Measurements from ENCODE around the gene SPC24.

DNA sequence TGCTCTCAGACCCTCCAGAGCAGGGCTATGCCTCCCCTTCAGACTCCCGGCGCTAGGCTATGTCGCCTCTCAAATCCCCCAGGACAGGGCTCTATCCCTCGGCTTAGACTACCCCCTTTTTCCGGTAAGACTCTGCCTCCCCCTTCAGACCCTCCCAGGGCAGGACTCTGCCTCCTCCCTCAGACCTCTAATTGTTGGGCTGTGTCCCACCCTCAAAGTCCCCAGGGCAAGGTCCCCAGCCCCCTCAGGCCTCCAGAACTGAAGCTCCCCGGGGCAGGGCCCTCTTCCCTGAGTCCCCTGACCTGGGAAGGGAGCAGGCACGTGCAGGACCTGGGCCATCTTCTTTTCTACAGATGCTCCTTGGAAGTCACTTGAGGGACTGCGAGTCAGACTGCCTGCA is 38.6 kb upstream of the SPC24 start:
- TF ChIP-seq, protein P1, sequence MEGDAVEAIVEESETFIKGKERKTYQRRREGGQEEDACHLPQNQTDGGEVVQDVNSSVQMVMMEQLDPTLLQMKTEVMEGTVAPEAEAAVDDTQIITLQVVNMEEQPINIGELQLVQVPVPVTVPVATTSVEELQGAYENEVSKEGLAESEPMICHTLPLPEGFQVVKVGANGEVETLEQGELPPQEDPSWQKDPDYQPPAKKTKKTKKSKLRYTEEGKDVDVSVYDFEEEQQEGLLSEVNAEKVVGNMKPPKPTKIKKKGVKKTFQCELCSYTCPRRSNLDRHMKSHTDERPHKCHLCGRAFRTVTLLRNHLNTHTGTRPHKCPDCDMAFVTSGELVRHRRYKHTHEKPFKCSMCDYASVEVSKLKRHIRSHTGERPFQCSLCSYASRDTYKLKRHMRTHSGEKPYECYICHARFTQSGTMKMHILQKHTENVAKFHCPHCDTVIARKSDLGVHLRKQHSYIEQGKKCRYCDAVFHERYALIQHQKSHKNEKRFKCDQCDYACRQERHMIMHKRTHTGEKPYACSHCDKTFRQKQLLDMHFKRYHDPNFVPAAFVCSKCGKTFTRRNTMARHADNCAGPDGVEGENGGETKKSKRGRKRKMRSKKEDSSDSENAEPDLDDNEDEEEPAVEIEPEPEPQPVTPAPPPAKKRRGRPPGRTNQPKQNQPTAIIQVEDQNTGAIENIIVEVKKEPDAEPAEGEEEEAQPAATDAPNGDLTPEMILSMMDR (IDR thresholded peaks at IDR 0.05), result no peak
- TF ChIP-seq POLR2AphosphoS5 (IDR thresholded peaks at IDR 0.05) (no peak), POLR2A (IDR thresholded peaks at IDR 0.05) (no peak)

Data from breast epithelium (tissue), 3 donors.